Nephron (organoid): ENCODE measurements around the gene WDPCP.
"Not testable (repeated sequence)": the region's sequence is repeated elsewhere in the genome, so short reads cannot be mapped to it uniquely, and the experiment has no call there.

Source experiments
- H3K27ac Mint-ChIP-seq, 3 experiments: 2 replicates each; pipeline ENCODE4 v1.8.0; 2020; ENCODE audit warnings: mixed read lengths in 3 of 3, mild to moderate bottlenecking in 2 of 3, moderate library complexity in 1 of 3
- H3K27me3 Mint-ChIP-seq: 2 replicates; pipeline ENCODE4 v1.8.0; 2021; ENCODE audit warnings: low read depth, mild to moderate bottlenecking, moderate library complexity, mixed read lengths
- H3K36me3 Mint-ChIP-seq: 2 replicates; pipeline ENCODE4 v1.8.0; 2020; ENCODE audit warnings: low read depth, mixed read lengths
- H3K4me1 Mint-ChIP-seq: 2 replicates; pipeline ENCODE4 v1.8.0; 2020; ENCODE audit warnings: mixed read lengths
- H3K4me3 Mint-ChIP-seq, 3 experiments: 2 replicates each; pipeline ENCODE4 v1.8.0; 2020; ENCODE audit warnings: mild to moderate bottlenecking in 3 of 3, mixed read lengths in 3 of 3, moderate library complexity in 2 of 3
- H3K9me3 Mint-ChIP-seq: 2 replicates; pipeline ENCODE4 v1.8.0; 2020; ENCODE audit warnings: mixed read lengths
- CTCF ChIP-seq, 3 experiments: fragments of 200-600 bp; sonication (generic); IDR thresholded peaks; one replicate each; pipeline ENCODE4 v1.5.0; 2021; ENCODE audit warnings: antibody characterized with exemption in 3 of 3; ENCODE audit not compliant: unreplicated experiment in 3 of 3

WDPCP gene

GRCh38 chr2:63320669-63321068 is 267.6 kb downstream of the WDPCP start:
- Mint-ChIP-seq H3K4me3 (no peak overlapping the region), H3K36me3 (no peaks in the 10 kb centered on the region), H3K4me1 (no peaks in the 10 kb centered on the region), H3K27ac (no peak overlapping the region), H3K9me3 (peaks cover 6% of the 10 kb centered on the region), H3K27me3 (no peaks in the 10 kb centered on the region)
- no peak for TF ChIP-seq CTCF (IDR thresholded peaks at IDR 0.05; ENCODE audit: unreplicated experiment in 3 of 3)

- Mint-ChIP-seq H3K4me1 (no peaks in the 10 kb centered on the region), H3K27ac (no peak overlapping the region), H3K27me3 (no peaks in the 10 kb centered on the region), H3K4me3 (no peak overlapping the region), H3K36me3 (peaks cover 34% of the 10 kb centered on the region), H3K9me3 (peaks cover 36% of the 10 kb centered on the region)
- no peak for TF ChIP-seq CTCF (IDR thresholded peaks at IDR 0.05; ENCODE audit: unreplicated experiment in 3 of 3)
Observed at GRCh38 chr2:63310614-63311013, 277.7 kb downstream of the WDPCP start.

GRCh38 chr2:63301481-63301880 is 286.8 kb downstream of the WDPCP start:
- H3K9me3 Mint-ChIP-seq, result peaks cover 76% of the 10 kb centered on the region
- TF ChIP-seq CTCF (IDR thresholded peaks at IDR 0.05; ENCODE audit: unreplicated experiment in 3 of 3), result no peak
- H3K4me1 Mint-ChIP-seq, result no peaks in the 10 kb centered on the region
- H3K4me3 Mint-ChIP-seq, result no peak overlapping the region
- H3K36me3 Mint-ChIP-seq, result peaks cover 37% of the 10 kb centered on the region
- no peaks in the 10 kb centered on the region for H3K27me3 Mint-ChIP-seq
- no peak overlapping the region for H3K27ac Mint-ChIP-seq

DNA sequence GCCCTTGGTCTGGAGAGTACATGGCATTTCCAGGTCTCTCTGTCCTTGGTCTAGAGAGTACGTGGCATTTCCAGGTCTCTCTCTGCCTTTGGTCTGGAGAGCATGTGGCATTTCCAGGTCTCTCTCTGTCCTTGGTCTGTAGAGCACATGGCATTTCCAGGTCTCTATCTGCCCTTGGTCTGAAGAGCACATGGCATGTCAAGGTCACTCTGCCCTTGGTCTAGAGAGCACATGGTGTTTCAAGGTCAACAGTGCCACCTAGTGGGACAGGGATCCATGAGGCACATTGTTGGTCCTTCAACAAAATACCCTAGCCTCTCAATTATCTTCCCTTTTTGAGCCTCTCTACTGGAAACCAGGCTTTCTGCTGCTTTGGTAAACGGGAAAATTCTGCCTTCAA is 287.4 kb downstream of the WDPCP start:
- peaks cover 33% of the 10 kb centered on the region for H3K36me3 Mint-ChIP-seq
- H3K27ac Mint-ChIP-seq, result no peak overlapping the region
- TF ChIP-seq CTCF (IDR thresholded peaks at IDR 0.05; ENCODE audit: unreplicated experiment in 3 of 3), result no peak
- no peaks in the 10 kb centered on the region for H3K27me3 Mint-ChIP-seq
- peaks cover 77% of the 10 kb centered on the region for H3K9me3 Mint-ChIP-seq
- H3K4me1 Mint-ChIP-seq, result no peaks in the 10 kb centered on the region
- no peak overlapping the region for H3K4me3 Mint-ChIP-seq

DNA sequence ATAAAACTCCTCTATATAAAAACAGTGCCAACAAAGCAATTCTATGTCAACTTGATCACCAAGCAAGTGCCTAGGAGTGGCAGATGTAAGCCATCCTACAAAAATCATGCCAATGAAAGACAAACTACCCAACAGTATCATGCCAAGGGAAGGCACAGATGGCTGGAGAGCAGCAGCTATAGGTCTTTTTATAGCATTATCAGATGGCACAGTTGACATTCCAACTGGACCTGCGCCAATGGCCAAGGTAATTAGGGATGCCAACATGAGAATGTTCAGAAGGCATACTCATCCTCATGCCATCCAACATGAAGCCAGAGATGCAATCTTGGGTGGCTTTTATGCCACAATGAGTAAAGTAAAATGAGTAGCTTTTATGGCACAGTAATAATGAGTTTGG is 300.3 kb downstream of the WDPCP start:
- Mint-ChIP-seq H3K27ac (no peak overlapping the region), H3K4me3 (no peak overlapping the region), H3K27me3 (no peaks in the 10 kb centered on the region), H3K36me3 (peaks cover 7% of the 10 kb centered on the region), H3K4me1 (no peaks in the 10 kb centered on the region), H3K9me3 (peaks cover 35% of the 10 kb centered on the region)
- no peak for TF ChIP-seq CTCF (IDR thresholded peaks at IDR 0.05; ENCODE audit: unreplicated experiment in 3 of 3)

- not testable (repeated sequence) for H3K27me3 Mint-ChIP-seq, H3K4me3 Mint-ChIP-seq, H3K36me3 Mint-ChIP-seq, H3K27ac Mint-ChIP-seq, H3K4me1 Mint-ChIP-seq
- peaks cover 35% of the 10 kb centered on the region for H3K9me3 Mint-ChIP-seq
Observed at GRCh38 chr2:63286520-63286919, 301.8 kb downstream of the WDPCP start.
